B cell (primary cell): Measurements from ENCODE around the gene MRTO4.
"Not testable (repeated sequence)": the region's sequence is repeated elsewhere in the genome, so short reads cannot be mapped to it uniquely, and the experiment has no call there.

ENCODE experiments used
- EZH2 ChIP-seq: IDR thresholded peaks from 2 replicates; pipeline ENCODE4 v1.6.1; 2012; ENCODE audit warnings: borderline replicate concordance, low read depth, mild to moderate bottlenecking, moderate library complexity, low read length; ENCODE audit not compliant: insufficient read depth, poor library complexity, severe bottlenecking
- TF ChIP-seq, protein P1 (sequence below): fragments of 200-600 bp; IDR thresholded peaks from one replicate; pipeline ENCODE4 v1.8.0; 2022; ENCODE audit warnings: antibody characterized with exemption, mild to moderate bottlenecking

GRCh38 chr1:19273844-19274531, 22.4 kb downstream of the MRTO4 start:
- TF ChIP-seq, protein P1, sequence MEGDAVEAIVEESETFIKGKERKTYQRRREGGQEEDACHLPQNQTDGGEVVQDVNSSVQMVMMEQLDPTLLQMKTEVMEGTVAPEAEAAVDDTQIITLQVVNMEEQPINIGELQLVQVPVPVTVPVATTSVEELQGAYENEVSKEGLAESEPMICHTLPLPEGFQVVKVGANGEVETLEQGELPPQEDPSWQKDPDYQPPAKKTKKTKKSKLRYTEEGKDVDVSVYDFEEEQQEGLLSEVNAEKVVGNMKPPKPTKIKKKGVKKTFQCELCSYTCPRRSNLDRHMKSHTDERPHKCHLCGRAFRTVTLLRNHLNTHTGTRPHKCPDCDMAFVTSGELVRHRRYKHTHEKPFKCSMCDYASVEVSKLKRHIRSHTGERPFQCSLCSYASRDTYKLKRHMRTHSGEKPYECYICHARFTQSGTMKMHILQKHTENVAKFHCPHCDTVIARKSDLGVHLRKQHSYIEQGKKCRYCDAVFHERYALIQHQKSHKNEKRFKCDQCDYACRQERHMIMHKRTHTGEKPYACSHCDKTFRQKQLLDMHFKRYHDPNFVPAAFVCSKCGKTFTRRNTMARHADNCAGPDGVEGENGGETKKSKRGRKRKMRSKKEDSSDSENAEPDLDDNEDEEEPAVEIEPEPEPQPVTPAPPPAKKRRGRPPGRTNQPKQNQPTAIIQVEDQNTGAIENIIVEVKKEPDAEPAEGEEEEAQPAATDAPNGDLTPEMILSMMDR, result not testable (repeated sequence)
- not testable (repeated sequence) for TF ChIP-seq EZH2
